ENCODE data around the gene IFFO2.
A peak's percentile ranks its signal among the peaks of the same experiment; 100 is the strongest.

IFFO2 gene

DNA sequence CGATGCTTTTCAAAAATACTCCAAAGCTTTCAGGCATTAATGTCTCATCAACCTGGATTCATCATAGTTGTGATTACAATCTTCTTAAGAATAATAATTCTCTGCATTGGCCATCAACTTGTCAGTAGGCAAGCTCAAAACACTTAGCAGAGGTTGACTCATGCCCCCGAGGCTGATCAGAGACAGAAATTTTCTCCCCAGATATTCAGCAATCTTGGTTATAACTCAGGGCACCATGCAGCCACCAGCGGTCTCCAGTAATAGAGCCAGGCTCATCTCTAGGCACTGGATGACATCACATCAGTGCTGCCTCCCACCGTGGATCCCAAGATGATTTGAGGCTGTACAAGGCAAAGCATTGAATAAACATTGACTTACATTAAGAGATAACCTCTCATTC, 14.3 kb upstream of the IFFO2 start:
- no peak for DNase-seq

DNA sequence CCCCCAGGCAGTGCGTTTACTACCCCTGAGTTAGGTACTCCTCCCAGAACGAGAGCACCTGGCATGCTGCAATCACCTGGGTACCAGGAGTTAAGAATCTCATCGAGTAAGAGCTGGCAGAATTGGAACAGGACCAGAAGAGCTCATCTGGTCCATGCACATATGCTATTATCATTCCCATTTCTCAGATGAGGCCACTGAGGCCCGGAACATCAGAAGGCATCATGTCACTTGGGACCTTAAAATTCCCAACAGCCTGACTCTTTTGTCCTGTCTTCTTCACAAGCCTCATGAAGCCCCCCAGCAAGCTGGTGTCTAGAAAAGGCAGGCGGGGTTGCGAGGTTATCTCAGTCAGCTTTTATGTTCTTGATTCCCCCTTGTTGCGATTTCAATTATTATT, 13.9 kb upstream of the IFFO2 start:
- no peak for DNase-seq

DNA sequence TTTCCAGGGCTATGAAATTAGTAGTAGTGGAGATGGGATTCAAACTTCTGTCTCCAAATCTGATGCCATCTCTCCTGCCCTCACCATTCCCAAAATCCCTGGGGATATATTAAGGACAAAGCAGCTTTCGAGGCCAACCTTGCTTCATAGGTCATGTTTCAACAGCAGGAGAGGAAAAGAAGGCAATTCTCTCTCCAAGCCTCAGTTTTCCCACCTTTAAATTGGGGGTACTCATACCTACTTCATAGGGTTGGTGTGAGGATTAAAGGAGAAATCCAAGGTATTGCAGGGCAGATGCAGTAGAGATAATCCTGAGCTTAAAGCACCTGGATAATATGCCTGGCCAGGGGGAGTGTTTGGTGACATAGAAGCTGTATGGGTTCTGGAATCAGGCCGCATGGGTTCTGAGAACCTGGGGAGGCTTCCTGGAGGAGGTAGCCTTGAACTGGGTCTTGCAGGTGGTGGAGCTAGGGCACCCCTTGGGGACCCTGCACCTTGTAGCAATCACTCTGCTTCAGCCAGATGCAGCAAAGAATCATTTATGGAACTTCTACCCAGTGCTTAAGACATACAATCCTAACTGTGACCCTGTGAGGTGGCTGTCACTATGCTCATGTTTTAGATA, 10.7 kb upstream of the IFFO2 start:
- no peak for DNase-seq

DNA sequence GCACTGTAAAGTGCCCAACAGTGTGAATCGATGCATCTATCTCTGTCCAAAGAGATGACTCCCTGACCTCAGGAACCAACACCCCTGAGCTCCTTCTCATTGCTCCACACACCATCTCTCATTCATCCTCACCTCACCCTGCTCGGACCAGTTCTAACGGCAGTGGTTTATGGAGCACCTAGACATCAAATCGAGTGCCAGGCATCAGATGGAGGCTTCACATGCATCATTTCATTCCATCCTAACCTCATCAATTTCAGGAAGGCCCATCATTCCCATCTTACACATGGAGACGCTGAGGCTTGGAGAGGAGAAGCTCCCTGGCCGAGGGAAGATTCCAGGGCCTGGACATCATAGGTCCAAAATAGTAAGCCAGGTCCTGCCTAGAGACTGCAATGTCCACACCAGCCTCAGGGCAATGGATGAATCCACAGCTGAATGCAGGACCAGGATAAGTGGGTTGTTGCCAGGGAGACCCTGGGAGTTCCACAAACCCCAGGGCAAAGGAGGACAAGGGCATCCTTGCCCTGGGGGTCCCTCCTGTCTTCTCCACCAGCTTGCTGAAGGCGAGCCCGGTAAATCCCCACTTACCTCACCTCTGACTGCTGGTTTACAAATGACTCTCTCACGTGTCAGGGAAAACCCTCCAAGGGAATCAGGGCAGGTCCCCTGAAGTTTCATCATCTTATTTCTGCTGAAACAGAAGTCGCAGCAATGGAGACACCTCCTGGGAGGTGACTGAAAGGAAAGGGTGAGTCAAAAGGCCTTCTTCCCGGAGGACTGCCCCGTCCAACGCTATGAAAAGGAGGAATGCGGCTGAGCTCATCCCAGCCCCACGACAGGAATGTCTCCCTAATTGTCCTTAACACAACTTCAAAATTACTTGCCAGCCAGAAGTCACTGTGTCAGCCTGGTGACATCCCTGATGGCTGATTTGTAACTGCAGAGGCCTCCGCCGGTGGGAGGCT, 9.0 kb upstream of the IFFO2 start:
- DNase-seq, result peak; percentile 40

- DNase-seq, result no peak
Measured at GRCh38 chr1:18963968-18964367, 7.5 kb upstream of the IFFO2 start.

DNA sequence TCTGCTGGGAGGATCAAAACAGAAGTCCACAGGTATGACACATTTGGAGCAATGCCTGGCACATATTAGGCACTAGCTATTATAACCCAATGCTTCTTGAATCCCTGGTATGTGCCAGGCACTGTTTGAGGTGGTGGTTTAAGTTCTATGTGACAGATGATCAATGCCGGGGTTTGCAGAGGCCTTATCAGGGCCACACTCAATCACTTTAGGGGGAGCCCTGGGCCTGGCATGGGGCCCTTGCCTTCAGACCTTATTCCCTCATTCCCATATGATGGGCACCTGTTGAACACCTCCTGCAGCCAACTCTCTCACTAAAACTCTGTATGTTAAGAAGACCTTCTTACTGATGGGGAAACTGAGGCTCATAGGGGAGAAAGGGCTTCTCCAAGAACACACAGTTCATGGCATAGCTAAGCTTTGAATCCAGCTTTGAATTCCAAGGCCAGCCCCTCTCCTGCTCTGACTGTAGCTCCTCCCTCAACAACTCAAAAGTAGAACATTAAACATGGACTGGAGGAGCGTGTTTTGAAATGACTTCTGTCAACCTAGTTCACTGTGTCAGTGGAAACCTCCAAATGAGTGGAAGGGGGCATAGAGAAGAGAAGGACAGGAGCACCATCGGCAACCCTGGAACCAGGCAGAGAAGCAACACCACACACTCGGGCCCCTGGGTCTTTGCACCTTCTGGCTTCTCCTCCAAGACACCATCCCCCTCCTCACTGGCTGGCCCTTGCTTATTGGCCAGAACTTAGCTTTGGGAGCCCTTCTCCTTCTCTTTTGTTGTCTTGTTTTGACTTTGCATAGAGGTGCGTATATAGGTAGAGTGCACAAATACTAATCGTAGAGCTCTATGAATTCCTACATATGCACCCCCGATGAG, 6.6 kb upstream of the IFFO2 start:
- DNase-seq, result no peak

GRCh38 chr1:18962121-18962721, 5.7 kb upstream of the IFFO2 start:
- DNase-seq, result no peak

GRCh38 chr1:18960821-18961220, 4.3 kb upstream of the IFFO2 start:
- no peak for DNase-seq

DNA sequence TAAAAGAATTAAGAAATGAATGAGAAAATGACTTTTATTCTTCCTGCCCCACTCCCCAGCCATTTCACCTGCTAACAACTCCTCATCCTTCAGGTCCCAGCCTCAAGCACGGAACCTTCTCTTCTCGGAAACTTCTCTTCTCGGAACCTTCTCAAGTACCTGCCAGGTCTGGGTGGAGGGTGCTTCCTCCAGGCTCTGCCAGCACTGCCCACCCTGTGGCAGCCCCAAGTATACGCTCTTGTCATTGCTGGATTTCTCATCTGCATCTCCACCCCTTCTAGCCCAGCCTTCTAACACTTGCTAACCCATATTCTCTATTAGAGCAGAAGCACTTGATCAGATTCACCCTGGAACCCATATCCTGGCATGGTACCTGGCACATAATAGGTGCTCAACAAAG, 3.9 kb upstream of the IFFO2 start:
- no peak for DNase-seq

DNA sequence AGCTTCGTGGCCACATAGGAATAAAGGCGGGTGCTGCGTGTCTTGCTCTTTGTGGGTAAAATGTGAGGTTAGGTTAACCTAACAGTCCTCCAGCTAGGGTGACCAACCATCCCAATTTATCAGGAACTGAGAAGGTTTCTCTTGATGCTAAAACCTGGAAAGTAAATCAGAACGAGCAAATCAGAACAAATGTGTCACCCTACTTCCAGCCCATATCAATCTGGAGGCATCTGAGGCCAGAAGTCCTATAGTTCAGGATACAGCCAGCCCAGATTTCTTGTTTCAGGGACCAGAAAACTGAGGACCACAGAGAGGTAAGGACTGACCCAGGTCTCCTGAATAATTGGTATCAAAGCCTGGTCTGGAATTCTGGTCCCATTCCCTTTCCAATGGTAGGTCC, 3.1 kb upstream of the IFFO2 start:
- no peak for DNase-seq

GRCh38 chr1:18957532-18958300, 1.2 kb upstream of the IFFO2 start:
- DNase-seq, result peak; percentile 13

GRCh38 chr1:18957136-18957521, 653 bp upstream of the IFFO2 start:
- no peak for DNase-seq

DNA sequence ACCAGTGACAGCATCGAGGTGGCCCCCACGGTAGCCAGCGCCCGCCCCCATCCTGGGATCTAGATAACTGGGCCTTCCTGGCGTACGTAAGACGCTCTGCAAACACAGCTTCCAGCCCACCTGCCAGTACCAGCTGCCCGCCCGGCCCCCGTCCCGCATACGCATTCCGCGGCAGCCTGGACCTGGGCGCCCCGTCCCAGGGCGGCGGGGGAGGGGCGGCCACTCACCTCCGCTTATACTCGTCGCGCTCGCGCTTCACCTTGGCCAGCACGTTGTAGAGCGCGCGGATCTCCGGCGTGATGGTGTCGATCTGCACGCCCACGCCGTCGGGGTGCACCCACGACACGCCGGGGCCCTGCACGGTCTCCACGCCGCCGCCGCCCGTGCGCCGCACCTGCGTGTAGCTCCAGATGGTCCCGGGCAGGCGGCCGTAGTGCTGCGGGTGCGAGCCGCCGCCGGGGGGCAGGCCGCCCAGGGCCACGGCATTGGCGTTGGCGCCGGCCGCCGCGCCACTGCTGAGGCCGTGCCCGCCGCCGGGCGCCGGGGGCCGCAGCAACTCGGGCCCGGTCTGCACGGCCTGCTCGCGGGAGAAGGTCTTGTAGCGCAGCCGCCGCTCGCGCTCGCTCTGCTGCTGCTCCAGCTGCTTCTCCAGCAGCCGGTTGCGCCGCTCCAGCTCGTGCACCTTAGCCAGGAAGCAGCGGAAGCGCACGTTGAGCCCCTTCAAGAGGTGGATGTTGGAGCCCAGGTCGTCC, 859 bp downstream of the IFFO2 start:
- no peak for DNase-seq

DNA sequence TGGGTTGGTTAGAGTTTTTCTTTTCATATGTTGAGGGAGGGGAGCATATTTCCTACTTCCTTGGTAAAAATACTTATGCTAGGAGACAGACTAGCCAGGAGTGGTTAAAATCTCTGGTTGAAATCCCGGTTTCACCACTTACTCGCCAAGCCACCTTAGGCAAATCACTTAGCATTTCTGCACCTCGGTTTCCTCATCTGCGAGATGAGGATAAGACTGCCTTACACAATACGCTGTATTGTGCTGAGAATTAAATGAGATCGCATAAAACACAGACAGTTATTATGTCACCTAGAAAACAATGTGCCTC, 1.4 kb downstream of the IFFO2 start:
- DNase-seq, result no peak

DNA sequence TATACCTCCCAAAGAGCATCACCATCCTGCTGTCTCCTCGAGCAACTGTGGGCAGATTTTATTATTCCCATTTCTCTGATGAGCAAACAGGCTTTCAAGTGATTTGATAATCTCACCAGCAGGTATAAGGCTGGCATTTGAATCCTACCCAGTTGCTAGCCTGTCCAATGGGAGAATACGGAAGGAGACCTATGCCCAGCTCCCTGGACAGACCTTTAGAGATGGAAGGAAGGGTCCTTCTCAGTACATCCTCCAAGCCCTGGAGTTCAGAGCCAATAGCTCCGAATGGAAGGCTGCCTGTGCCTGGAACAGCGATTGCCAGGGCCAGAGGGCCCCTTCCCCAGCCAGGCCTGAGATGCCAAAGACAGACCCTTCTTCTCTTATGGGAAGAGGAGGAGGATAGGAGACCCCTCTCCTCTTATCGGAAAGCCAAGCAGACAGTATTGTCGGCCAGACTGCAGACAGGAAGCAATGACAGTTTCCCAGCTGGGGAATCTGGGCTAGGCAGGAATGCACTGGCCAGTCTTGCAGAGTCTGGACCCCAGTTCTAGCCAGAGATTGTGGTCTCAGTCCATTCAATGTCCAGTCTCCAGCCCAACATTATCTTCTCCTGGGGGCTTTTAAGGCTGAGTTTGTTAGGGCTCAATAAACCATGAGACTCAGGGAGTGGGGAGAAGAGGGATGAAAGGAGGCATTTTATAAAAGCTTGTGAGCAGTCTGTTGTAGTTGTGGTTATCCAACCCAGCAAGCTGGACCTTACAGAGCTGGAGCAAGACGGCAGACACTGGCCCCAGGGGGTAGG, 2.0 kb downstream of the IFFO2 start:
- no peak for DNase-seq

GRCh38 chr1:18953731-18954231, 2.7 kb downstream of the IFFO2 start:
- DNase-seq, result no peak

DNA sequence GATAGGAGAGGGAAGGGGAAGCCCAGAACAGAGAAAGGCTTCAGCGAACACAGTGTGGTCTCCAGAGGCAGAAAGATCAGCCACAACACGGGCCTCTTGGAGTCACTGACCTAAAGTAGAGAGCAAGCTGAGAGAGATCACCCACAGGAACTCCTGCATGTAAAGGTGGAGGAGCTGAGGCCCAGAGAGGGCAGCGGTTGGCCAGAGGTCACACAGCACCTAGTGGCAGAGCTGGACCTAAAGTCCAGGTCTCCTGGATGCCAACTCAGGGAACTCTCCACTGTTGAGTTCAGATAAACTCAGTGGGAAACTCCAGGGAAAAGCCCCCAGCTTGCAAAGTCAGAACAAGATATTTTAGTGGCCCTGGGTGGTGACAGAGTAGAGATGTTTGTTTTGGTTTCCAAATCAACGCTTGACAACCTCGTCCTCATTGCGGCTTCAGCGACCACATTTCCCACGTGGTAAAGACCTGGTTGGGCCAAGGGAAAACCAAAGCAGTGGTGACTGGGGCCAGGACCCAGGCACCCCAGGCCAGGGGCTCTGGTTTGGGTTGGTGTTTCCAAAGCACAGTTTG, 4.6 kb downstream of the IFFO2 start:
- DNase-seq, result no peak

- no peak for DNase-seq
Measured at GRCh38 chr1:18951416-18951815, 5.1 kb downstream of the IFFO2 start.

GRCh38 chr1:18950401-18951026, 6.0 kb downstream of the IFFO2 start:
- no peak for DNase-seq

Data from kidney glomerular epithelial cell (primary cell).